ELF-1 (cell line): Measurements from ENCODE around the gene OCA2.
"Not testable (repeated sequence)": the region's sequence is repeated elsewhere in the genome, so short reads cannot be mapped to it uniquely, and the experiment has no call there.

Experiments
- DNase-seq: peaks from one replicate; pipeline ENCODE4 v3.0.0-alpha.2; 2016; ENCODE audit warnings: low read depth, low spot score

Gene OCA2

GRCh38 chr15:27952593-27952992 is 146.5 kb downstream of the OCA2 start:
- DNase-seq = not testable (repeated sequence)

- DNase-seq = no peak
These were observed 147.8 kb downstream of the OCA2 start for GRCh38 chr15:27951191-27951890.

GRCh38 chr15:27949089-27949488 is 150.0 kb downstream of the OCA2 start:
- DNase-seq = no peak

GRCh38 chr15:27939246-27939645 is 159.9 kb downstream of the OCA2 start:
- no peak for DNase-seq

- DNase-seq = no peak
These were observed 161.3 kb downstream of the OCA2 start for GRCh38 chr15:27937851-27938250.

GRCh38 chr15:27936164-27936563 is 163.0 kb downstream of the OCA2 start:
- DNase-seq = no peak

- DNase-seq = no peak
These were observed 163.8 kb downstream of the OCA2 start for GRCh38 chr15:27935328-27935727.

GRCh38 chr15:27934782-27935181 is 164.3 kb downstream of the OCA2 start:
- peak; percentile 17 for DNase-seq

GRCh38 chr15:27933562-27933961 is 165.6 kb downstream of the OCA2 start:
- DNase-seq = peak; percentile 54

GRCh38 chr15:27932600-27932999 is 166.5 kb downstream of the OCA2 start:
- no peak for DNase-seq

- no peak for DNase-seq
These were observed 170.7 kb downstream of the OCA2 start for GRCh38 chr15:27928386-27928785.

GRCh38 chr15:27912283-27912682 is 186.8 kb downstream of the OCA2 start:
- no peak for DNase-seq

GRCh38 chr15:27906802-27907201 is 192.3 kb downstream of the OCA2 start:
- DNase-seq = no peak

GRCh38 chr15:27903405-27903804 is 195.7 kb downstream of the OCA2 start:
- no peak for DNase-seq

GRCh38 chr15:27902680-27903385 is 196.3 kb downstream of the OCA2 start:
- DNase-seq = no peak

GRCh38 chr15:27899583-27900285 is 199.4 kb downstream of the OCA2 start:
- no peak for DNase-seq

- DNase-seq = no peak
These were observed 201.6 kb downstream of the OCA2 start for GRCh38 chr15:27897481-27897880.

- DNase-seq = no peak
These were observed 204.5 kb downstream of the OCA2 start for GRCh38 chr15:27894645-27895044.

GRCh38 chr15:27889258-27889657 is 209.9 kb downstream of the OCA2 start:
- no peak for DNase-seq

GRCh38 chr15:27885201-27885600 is 213.9 kb downstream of the OCA2 start:
- DNase-seq = no peak

- DNase-seq = no peak
These were observed 214.4 kb downstream of the OCA2 start for GRCh38 chr15:27884726-27885125.

GRCh38 chr15:27878841-27879240 is 220.3 kb downstream of the OCA2 start:
- DNase-seq = no peak

GRCh38 chr15:27873828-27874227 is 225.3 kb downstream of the OCA2 start:
- DNase-seq = no peak
